Measurements from ENCODE around the gene NBPF8. TPM values are rescaled to one million over a fixed set of nuclear protein-coding genes. Genes with fewer than 3 reads are reported as not detected.
A peak's percentile ranks its signal among the peaks of the same experiment; 100 is the strongest.
"Not testable (repeated sequence)": the region's sequence is repeated elsewhere in the genome, so short reads cannot be mapped to it uniquely, and the experiment has no call there.

NBPF8 gene
- total RNA-seq = 10 to 100 TPM in 4 of 5 donors, 1 to 10 TPM in 1; 8.2 to 17.9 (median 13.2) TPM
- 1 to 10 TPM; 2.9 to 3.9 (median 3.9) TPM for polyA plus RNA-seq
- long read RNA-seq, donor 1 = 0 reads
- long read RNA-seq, donor 2 = 0 reads
- long read RNA-seq, donor 3 = 0 reads
- long read RNA-seq, donor 4 = 0 reads
- long read RNA-seq, donor 5 = 0 reads
- long read RNA-seq, donor 6 = 0 reads
- long read RNA-seq, donor 7 = 0 reads
- long read RNA-seq, donor 8 = 0 reads
- long read RNA-seq, donor 9 = 0 reads
- long read RNA-seq, donor 10 = 0 reads

GRCh38 chr1:120414911-120415480, at the start of gene NBPF8:
Gene NBPF8, plus strand, starts transcription at chr1:120415035. Its CDS starts 21,488 bp downstream, at chr1:120436523.
- H3K9me3 ChIP-seq; intact Hi-C loops (cut with DNase I; ENCODE audit: low total_unique reads); H3K27me3 ChIP-seq; H3K4me1 ChIP-seq; H3K36me3 ChIP-seq: not testable (repeated sequence)
- 1% methylated on average over 18 to 42 of the region's 64 CpGs; no CpG with 5 or more reads in 1 of the 5 donors for WGBS, 5 donors
- peak; percentile 75 to 83 for DNase-seq
- H3K4me3 ChIP-seq = peak within 1 kb of the TSS; percentile 58 to 65 (median 64)
- H3K27ac ChIP-seq = peak within 1 kb of the TSS; percentile 17 to 89 (median 79)

DNA sequence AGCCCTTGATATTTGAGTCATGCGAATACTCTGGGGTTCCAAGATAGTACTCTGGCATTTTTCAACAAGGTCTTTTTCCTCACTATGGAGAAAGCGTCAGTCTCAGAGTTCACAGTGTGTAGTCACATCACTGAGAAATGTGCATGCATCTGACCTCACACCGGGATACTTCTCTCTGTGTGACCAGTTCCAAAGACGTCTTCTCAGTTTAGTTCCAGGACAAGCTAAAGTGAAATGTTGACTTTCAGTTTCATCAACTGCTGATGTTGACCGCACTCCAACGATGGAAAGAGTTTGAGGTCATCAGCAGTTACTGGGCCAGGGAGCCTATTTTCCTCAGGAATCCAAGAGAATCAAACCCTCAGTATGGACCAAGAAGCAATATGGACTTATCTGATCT, 47.1 kb upstream of the NBPF8 start:
- WGBS, 5 donors = 80 to 92% (median 88%) methylated on average over 5 to 6 of the region's 6 CpGs
- H3K36me3 ChIP-seq; H3K27me3 ChIP-seq; H3K4me1 ChIP-seq; intact Hi-C loops (cut with DNase I; ENCODE audit: low total_unique reads); DNase-seq; H3K27ac ChIP-seq; H3K4me3 ChIP-seq; H3K9me3 ChIP-seq: not testable (repeated sequence)

- H3K9me3 ChIP-seq; H3K4me1 ChIP-seq; intact Hi-C loops (cut with DNase I; ENCODE audit: low total_unique reads); H3K36me3 ChIP-seq; DNase-seq; H3K27ac ChIP-seq; H3K27me3 ChIP-seq; H3K4me3 ChIP-seq: not testable (repeated sequence)
- WGBS, 5 donors = 78 to 90% (median 87%) methylated on average over 5 of the region's 5 CpGs
These were observed 28.2 kb upstream of the NBPF8 start for GRCh38 chr1:120386651-120387050.

- H3K9me3 ChIP-seq; H3K27ac ChIP-seq; H3K36me3 ChIP-seq; H3K4me3 ChIP-seq; intact Hi-C loops (cut with DNase I; ENCODE audit: low total_unique reads); H3K27me3 ChIP-seq; H3K4me1 ChIP-seq: not testable (repeated sequence)
- peak in 1 of 7 experiments; percentile 10 for TF ChIP-seq CTCF (IDR thresholded peaks at IDR 0.05)
- 10 to 16% (median 14%) methylated on average over 4 to 13 of the region's 29 CpGs; no CpG with 5 or more reads in 1 of the 5 donors for WGBS, 5 donors
- peak in 1 of 2 donors; percentile 69 for DNase-seq
These were observed 26.2 kb upstream of the NBPF8 start for GRCh38 chr1:120388597-120389126.

- H3K27me3 ChIP-seq; H3K36me3 ChIP-seq; H3K4me3 ChIP-seq; H3K4me1 ChIP-seq; H3K9me3 ChIP-seq; DNase-seq; intact Hi-C loops (cut with DNase I; ENCODE audit: low total_unique reads); H3K27ac ChIP-seq: not testable (repeated sequence)
- WGBS, 5 donors = 71 to 86% (median 82%) methylated on average over 4 of the region's 4 CpGs
These were observed 23.5 kb upstream of the NBPF8 start for GRCh38 chr1:120391365-120391764.

DNA sequence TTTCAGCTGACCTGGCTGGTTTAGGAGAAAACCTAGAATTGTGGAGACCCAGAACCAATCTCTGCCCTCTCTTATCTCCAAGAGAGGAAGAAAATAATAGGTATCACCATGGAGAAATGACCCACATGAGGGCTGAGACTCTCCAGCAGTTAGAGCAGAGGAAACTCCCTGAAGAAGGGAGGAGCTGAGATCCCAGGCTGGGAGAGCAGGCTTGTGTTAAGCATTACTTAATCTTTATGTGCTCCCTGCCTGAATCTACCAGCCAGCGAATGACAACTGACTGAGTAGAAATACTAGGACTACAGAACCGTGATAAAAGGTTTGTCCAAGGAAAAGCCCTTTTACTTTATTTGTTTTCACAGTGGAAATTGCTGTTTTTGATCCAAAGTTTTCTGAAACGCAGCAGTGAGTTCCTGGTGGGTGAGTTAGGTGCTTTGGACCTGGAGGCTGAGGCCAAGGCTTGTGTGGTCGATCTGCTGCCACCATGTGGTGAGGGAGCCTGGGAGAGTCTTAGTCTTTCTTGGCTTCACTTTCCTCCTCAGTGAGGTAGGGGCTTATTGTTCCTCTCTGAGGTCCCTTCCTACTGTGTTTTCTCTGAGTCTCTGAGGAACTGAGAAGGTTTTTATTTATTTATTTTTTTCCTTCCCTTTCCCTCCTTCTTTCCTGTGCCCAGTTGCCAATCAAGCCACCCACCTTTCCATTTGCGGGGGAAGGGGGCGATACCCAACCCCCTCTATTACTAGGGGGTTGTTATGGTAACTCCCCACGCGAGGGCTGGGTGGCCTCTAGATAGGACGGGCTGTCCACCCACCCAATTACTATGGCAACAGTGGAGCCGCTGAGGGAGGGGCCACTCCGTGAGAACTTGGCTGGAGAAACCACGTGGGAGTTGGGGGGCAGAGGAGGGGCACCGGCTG, 21.3 kb upstream of the NBPF8 start:
- 23 to 50% (median 27%) methylated on average over 4 to 7 of the region's 13 CpGs for WGBS, 5 donors
- H3K27ac ChIP-seq; H3K4me1 ChIP-seq; H3K36me3 ChIP-seq; H3K9me3 ChIP-seq; H3K4me3 ChIP-seq; intact Hi-C loops (cut with DNase I; ENCODE audit: low total_unique reads); H3K27me3 ChIP-seq: not testable (repeated sequence)
- TF ChIP-seq CTCF (IDR thresholded peaks at IDR 0.05) = peak in 1 of 7 experiments; percentile 11
- peak in 1 of 2 donors; percentile 4 for DNase-seq

GRCh38 chr1:120405348-120405747, 9.5 kb upstream of the NBPF8 start:
- H3K36me3 ChIP-seq; H3K4me3 ChIP-seq; H3K27ac ChIP-seq; intact Hi-C loops (cut with DNase I; ENCODE audit: low total_unique reads); DNase-seq; H3K9me3 ChIP-seq; H3K4me1 ChIP-seq; H3K27me3 ChIP-seq: not testable (repeated sequence)
- WGBS, 5 donors = no CpG with 5 or more reads among the region's 1 CpG

GRCh38 chr1:120414451-120414850, 384 bp upstream of the NBPF8 start:
- peak overlapping the region; percentile 58 to 65 (median 64) for H3K4me3 ChIP-seq
- intact Hi-C loops (cut with DNase I; ENCODE audit: low total_unique reads); H3K36me3 ChIP-seq; H3K4me1 ChIP-seq; H3K27me3 ChIP-seq; H3K9me3 ChIP-seq: not testable (repeated sequence)
- WGBS, 5 donors = 0 to 18% (median 15%) methylated on average over 3 to 6 of the region's 16 CpGs
- H3K27ac ChIP-seq = peak overlapping the region in 2 of 5 donors; percentile 84 to 89
- DNase-seq = peak in 1 of 2 donors; percentile 7
